ENCODE measurements around the gene COA8. TPM values are rescaled to one million over a fixed set of nuclear protein-coding genes. Genes with fewer than 3 reads are reported as not detected.

COA8 gene
- total and polyA plus RNA-seq, 4 donors, result 30.6 to 59.8 (median 39.5) TPM

DNA sequence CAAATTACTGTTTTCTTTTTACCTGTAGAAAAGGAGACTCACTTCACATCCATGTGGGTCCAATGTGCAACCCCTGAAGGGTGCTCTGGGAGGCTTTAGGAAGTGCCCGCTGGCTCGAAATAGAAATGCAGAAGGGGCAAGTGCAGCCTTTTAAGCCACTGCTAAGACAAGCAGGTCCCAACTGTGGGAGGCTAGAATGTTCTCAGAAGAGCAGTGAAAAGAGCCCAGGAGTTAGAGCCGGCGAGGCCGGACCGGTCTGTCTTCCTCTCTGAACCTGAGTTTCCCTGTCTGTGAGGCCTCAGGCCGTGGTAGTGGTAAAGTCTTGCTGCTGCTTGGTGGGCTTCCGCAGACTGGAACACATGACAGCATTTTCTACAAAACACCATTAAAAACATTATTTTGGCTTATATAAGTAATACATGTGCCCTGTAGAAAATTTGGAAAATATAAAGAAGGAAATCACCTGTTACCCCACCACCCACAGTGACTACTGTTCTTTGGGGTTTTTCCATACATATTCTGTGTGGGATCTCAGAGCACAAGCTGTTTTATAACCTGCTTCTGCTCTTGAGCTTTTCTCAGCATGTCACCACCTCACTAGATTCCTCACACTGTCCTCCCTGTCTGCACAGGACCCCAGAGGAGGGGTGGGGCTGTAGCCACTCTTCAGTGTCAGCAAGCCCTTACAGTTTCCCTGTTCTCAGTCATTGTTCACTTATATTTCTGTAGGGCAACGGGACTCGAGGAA is 46.2 kb upstream of the COA8 start:
- no peaks in the 10 kb centered on the region for H3K27me3 ChIP-seq (ENCODE audit: control insufficient read depth in 3 of 3, insufficient read depth in 3 of 3, low read length in 2 of 3)
- H3K9ac ChIP-seq (ENCODE audit: insufficient read depth in 1 of 2, low read length in 2 of 2), result no peak overlapping the region
- H3K4me3 ChIP-seq, result no peak overlapping the region
- H3K4me1 ChIP-seq (ENCODE audit: control insufficient read depth in 5 of 5, insufficient read depth in 5 of 5, low read length in 5 of 5), result peaks cover 0 to 36% (median 17%) of the 10 kb centered on the region in 5 donors
- no peaks in the 10 kb centered on the region for H3K9me3 ChIP-seq (ENCODE audit: control insufficient read depth in 4 of 4, insufficient read depth in 3 of 4, low read length in 3 of 4)
- WGBS, 2 donors, result 72 to 74% methylated on average over 10 of the region's 10 CpGs
- TF ChIP-seq, protein P1, sequence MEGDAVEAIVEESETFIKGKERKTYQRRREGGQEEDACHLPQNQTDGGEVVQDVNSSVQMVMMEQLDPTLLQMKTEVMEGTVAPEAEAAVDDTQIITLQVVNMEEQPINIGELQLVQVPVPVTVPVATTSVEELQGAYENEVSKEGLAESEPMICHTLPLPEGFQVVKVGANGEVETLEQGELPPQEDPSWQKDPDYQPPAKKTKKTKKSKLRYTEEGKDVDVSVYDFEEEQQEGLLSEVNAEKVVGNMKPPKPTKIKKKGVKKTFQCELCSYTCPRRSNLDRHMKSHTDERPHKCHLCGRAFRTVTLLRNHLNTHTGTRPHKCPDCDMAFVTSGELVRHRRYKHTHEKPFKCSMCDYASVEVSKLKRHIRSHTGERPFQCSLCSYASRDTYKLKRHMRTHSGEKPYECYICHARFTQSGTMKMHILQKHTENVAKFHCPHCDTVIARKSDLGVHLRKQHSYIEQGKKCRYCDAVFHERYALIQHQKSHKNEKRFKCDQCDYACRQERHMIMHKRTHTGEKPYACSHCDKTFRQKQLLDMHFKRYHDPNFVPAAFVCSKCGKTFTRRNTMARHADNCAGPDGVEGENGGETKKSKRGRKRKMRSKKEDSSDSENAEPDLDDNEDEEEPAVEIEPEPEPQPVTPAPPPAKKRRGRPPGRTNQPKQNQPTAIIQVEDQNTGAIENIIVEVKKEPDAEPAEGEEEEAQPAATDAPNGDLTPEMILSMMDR (IDR thresholded peaks at IDR 0.05; ENCODE audit: control extremely low read depth, extremely low read depth), result no peak
- H3K27ac ChIP-seq (ENCODE audit: low read depth in 1 of 2, low read length in 1 of 2), result no peak overlapping the region
- ATAC-seq (ENCODE audit: insufficient read depth, low FRiP score) (no peak), DNase-seq (no peak)
- no peaks in the 10 kb centered on the region for H3K36me3 ChIP-seq (ENCODE audit: control insufficient read depth in 4 of 4, insufficient read depth in 4 of 4, low read length in 4 of 4)

- H3K27ac ChIP-seq (ENCODE audit: low read depth in 1 of 2, low read length in 1 of 2), result no peak overlapping the region
- no peak for ATAC-seq (ENCODE audit: insufficient read depth, low FRiP score)
- no peaks in the 10 kb centered on the region for H3K27me3 ChIP-seq (ENCODE audit: control insufficient read depth in 3 of 3, insufficient read depth in 3 of 3, low read length in 2 of 3)
- 75 to 90% methylated on average over 10 of the region's 10 CpGs for WGBS, 2 donors
- TF ChIP-seq, protein P1 (IDR thresholded peaks at IDR 0.05; ENCODE audit: control extremely low read depth, extremely low read depth), result no peak
- peaks cover 0 to 36% (median 19%) of the 10 kb centered on the region in 5 donors for H3K4me1 ChIP-seq (ENCODE audit: control insufficient read depth in 5 of 5, insufficient read depth in 5 of 5, low read length in 5 of 5)
- no peaks in the 10 kb centered on the region for H3K9me3 ChIP-seq (ENCODE audit: control insufficient read depth in 4 of 4, insufficient read depth in 3 of 4, low read length in 3 of 4)
- no peak overlapping the region for H3K9ac ChIP-seq (ENCODE audit: insufficient read depth in 1 of 2, low read length in 2 of 2)
- no peak for DNase-seq
- H3K36me3 ChIP-seq (ENCODE audit: control insufficient read depth in 4 of 4, insufficient read depth in 4 of 4, low read length in 4 of 4), result no peaks in the 10 kb centered on the region
- H3K4me3 ChIP-seq, result no peak overlapping the region
These were observed 45.6 kb upstream of the COA8 start for GRCh38 chr14:103517174-103517566.

- no peak overlapping the region for H3K9ac ChIP-seq (ENCODE audit: insufficient read depth in 1 of 2, low read length in 2 of 2)
- H3K36me3 ChIP-seq (ENCODE audit: control insufficient read depth in 4 of 4, insufficient read depth in 4 of 4, low read length in 4 of 4), result no peaks in the 10 kb centered on the region
- TF ChIP-seq, protein P1 (IDR thresholded peaks at IDR 0.05; ENCODE audit: control extremely low read depth, extremely low read depth), result no peak
- peaks cover 0 to 32% (median 21%) of the 10 kb centered on the region in 5 donors for H3K4me1 ChIP-seq (ENCODE audit: control insufficient read depth in 5 of 5, insufficient read depth in 5 of 5, low read length in 5 of 5)
- peak overlapping the region in 1 of 2 donors; percentile 10 for H3K27ac ChIP-seq (ENCODE audit: low read depth in 1 of 2, low read length in 1 of 2)
- DNase-seq, result peak; percentile 51 to 60 (median 52)
- no peaks in the 10 kb centered on the region for H3K9me3 ChIP-seq (ENCODE audit: control insufficient read depth in 4 of 4, insufficient read depth in 3 of 4, low read length in 3 of 4)
- ATAC-seq (ENCODE audit: insufficient read depth, low FRiP score), result no peak
- H3K27me3 ChIP-seq (ENCODE audit: control insufficient read depth in 3 of 3, insufficient read depth in 3 of 3, low read length in 2 of 3), result no peaks in the 10 kb centered on the region
- WGBS, 2 donors, result 41 to 57% methylated on average over 20 of the region's 20 CpGs
- H3K4me3 ChIP-seq, result no peak overlapping the region
These were observed 44.9 kb upstream of the COA8 start for GRCh38 chr14:103517721-103518421.

Data from lung (tissue), 12 donors.